Stimulated activated CD8-positive, alpha-beta memory T cell treated with anti-CD3 and anti-CD28 coated beads, Interleukin-15, amount 100 ng/mL, for 1 hour (primary cell): ENCODE data around the gene MARK3.

Experiments used
- DNase-seq: peaks from one replicate; pipeline ENCODE4 v3.0.0-alpha.2; 2020; ENCODE audit warnings: low read depth

Gene MARK3

DNA sequence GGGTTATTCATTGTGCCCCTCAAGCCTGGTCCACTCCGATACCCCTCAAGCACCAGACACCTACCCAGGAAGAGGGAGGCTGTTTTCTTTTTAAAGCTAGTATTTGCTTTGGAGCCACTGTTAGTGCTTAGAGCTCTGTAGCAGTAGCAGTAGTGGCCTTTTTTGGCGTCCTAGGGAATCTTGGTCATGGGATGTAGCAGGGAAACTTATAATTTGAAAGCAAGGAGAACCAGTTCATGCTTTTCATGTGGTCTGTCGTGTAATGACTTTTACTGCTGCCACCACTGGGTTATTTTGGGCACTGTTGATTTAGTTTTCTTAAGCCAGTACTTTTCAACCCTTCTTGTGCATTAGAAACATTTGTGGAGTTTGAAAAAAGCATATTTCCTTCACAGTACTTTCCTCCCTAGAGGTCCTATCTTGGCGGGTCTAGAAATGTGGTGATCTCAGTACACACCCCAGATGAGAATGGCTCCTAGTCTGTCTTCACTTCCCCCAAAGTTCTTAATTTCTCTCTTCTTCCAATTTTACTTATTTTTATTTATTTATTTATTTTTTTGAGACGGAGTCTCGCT is 49.7 kb downstream of the MARK3 start:
- DNase-seq: no peak

DNA sequence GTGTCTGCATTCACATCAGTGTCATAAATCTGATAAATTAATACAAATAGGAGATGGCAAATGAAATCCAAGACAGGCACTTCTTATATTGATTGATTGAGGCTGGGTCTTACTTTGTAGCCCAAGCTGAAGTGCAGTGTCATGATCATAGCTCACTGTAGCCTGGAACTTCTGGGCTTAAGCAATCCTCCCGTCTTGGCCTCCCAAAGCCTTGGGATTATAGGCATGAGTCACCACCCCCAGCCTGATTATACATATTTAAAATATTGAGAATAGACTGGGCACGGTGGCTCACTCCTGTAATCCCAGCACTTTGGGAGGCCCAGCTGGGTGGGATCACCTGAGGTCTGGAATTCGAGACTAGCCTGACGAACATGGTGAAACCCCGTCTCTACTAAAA is 51.3 kb downstream of the MARK3 start:
- DNase-seq: no peak

DNA sequence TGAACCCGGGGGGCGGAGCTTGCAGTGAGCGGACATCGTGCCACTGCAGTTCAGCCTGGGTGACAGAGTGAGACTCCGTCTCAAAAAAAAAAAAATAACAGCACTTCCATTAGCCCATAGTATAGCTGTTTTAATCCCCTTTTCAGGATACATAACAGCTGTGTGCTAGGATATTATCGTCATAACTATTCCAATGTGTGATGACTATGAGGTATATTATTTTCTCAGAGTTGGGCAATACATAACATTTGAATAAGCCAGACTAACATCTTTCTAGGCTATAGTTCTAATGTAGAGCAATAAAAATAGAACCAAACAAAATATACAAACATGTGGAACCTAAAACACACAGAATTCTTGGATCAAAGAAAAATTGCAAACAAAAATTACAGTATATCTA is 57.1 kb downstream of the MARK3 start:
- DNase-seq: no peak

DNA sequence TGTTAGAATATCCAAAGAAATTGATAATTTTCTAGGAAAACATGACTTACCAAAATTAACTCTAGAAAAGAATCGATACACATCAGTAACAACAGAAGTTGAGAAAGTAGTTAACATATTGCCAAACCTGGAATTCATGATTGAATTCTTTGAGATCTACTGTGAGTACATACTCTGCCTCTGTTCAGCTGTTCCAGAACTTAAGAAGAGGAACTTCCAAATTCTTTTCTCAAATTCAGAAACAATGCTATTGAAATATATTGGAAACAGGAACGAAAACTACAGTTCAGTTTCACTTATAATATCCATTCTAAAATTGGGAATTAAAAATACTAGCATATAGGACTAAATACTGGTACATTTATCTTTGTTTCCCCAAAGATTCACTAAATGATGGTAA is 57.9 kb downstream of the MARK3 start:
- DNase-seq: no peak

DNA sequence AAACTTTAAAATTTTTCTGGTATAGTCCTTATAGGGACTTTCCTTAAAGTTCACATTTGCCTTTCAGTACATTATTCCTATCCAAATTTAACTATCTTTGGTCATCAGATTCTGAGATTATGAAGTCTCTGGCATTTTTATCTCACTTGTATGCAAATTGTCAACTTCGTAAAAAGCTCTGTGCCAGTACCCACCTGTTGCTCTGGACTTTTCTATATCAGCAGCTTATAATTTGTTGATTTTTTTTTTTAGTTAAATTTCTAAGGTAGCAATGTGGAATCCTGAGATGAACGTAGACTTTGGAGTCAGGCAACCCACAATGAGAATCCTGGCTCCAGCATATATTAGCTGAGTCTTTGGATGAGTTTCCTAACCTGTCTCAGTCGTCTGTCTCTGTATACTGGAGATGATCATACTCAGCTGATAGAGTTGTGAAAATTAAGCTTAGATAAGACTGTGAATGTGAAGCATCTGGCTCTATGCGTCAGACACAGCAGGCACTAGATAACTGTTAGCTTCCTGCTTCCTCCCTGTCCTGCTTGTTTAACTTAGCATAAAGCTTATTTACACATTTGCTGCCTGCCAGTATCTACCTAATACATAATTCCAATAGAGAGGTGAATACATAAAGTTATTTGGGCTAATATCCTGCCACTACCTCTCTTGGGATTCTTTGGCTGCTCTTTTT is 59.8 kb downstream of the MARK3 start:
- DNase-seq: no peak

DNA sequence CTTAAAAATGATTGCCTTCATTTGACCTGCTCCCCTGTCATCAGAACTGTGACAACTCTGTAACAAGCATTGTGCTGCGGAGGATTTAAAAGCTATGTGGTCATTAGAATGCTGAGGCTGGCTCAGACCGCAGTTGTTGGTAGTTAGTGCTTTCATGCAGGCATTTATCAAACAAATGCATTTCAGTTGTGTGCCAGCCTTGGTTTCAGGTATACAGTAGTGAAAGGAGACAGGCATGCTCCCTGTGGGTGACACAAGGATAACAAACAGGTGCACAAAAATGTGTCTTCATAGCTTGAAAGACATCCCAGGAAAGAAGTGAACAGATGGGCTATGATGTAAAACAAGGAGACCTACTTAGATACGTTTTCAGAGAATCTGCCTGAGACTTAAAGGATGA is 60.6 kb downstream of the MARK3 start:
- DNase-seq: no peak

DNA sequence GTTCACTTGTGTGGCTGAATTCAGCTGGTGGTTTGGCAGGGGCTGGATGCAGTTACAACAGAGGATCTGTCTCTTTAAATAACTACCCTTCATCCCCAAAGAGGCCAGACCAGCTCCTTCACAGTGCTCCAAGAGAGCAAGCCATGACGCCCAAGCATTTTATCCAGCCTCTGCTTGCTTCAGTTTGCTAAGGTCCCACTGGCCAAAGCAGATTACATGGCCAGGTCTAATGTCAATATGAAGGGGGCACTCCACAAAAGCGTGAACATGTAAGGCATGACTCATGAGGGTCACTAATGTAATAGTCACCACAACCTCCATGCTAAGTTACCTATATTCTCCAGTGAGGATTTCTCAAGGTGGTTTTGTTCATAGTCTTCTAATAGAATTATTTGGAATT is 62.9 kb downstream of the MARK3 start:
- no peak for DNase-seq

DNA sequence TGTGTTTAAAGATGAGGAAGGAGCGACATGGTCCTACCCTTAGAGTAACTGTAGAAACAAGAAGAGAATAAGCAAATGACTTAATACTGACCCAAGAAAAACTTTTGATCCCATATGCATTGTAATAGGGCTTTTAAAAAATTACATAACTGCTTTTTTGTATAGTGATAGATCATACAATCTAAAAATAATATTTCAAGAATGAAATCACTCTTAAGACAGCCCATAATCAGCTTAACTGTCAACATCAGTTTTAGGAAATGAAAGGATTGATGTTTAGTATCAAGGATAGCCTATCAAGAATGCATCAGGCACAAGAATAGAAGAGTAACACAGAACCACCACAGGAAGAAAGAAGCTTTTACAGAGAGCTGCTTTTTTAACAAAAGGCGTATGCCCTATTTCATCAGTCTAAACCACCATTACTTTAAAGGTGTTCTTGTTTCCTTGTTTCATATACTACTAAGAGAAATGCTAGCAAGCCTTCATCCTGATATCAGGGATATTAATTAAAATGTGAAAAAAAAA is 64.5 kb downstream of the MARK3 start:
- DNase-seq: no peak

DNA sequence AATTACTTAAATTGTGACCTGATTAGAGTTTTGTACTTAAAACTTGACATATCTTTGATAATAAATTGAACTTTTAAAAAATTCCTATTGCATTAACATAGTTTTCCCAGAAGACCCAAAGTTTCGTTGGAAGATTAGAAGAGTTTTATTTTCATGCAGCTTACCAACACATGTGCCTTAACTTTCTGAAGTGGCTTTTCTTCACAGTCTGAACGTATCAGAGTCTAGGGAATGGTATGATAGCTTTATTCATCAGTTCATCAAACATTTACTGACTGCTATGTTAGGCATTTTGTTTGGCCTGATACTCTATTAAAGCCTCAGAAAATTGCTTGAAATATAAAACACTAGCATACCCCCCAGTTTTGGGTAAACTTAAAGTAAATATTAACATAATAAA is 65.2 kb downstream of the MARK3 start:
- no peak for DNase-seq

DNA sequence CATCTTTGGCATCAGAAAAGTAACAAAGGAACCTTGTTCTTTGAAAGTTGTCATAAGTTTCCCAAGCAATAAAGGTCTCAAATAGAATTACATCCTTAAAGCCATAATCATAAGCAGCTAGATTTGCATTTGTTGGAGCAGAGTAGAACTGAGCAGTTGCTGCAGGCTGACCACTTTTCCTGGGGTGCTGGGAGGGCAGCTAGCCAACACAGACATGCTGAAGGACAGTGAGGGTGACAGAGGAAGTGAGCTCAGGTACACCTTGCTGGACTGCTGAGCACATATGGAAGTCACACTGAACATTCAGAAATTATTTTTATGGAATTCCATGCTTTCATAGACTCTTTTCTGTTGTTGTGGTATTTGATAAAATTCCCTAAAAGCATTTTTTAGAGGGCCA is 66.2 kb downstream of the MARK3 start:
- no peak for DNase-seq

DNA sequence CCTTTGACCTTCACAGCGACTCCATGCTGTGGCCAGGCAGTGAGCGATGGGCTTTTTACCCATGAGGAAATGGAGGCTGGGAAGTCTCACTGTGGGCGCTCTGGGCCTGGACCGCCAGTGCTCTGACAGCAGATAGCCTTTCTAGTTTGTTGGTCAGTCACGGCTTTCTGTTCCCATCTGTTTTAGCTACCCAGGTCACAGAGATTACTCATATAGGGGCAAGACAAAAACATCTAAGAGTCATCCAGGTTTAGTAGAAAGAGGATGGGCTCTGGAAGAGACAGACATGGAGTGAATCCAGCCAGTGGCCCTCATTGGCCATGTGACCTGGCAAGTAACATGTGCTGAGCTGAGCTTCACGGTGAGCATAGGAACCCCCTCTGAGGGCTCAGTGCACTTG is 68.6 kb downstream of the MARK3 start:
- DNase-seq: no peak

DNA sequence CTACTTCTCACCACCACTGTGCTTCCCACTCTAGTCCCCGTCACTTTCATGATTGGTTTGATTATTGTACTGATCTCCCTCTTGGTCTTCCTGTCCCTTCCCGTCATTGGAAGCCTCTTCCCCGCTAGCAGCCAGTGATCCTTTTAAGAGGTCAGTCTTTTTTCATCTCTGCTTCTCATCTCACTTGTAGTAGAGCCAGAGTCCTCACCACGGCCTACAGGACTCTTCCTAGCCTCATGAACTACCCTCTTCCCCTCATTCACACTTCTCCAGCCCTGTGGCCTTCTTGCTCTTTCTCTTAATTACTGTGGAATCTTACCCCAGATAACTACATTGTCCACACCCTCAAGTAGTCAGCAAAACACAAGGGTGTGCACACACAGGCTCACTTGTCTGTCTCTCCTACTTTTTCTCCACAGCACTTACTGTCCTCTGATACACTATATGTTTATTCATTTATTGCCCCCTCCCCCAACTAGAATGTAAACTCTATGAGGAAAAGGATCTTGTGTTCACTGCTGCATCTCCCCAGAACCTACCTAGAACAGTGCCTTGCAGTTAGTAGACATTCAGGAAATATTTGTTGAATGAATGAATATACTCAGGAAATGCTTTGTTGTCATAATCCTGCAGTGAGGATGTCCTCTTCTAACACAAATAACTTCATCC is 71.1 kb downstream of the MARK3 start:
- no peak for DNase-seq

DNA sequence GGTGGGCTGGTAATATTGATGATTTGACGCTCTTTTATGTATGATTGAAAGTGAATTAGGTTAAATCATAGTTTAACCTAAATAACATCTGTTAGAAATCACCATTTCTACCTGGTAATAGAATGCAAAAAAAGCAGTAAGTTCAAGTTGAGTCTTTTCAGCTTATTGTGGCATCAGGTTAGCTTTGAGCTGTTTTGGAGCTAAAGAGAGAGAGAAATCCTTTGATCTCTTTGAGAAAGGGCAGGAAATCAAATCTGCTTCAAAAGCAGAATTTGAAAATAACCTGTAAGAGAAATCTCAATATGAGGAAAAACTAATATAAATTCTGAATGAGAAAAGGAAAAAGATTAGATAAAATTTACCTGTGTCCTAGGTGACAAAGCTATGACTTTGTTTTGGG is 75.2 kb downstream of the MARK3 start:
- DNase-seq: no peak

DNA sequence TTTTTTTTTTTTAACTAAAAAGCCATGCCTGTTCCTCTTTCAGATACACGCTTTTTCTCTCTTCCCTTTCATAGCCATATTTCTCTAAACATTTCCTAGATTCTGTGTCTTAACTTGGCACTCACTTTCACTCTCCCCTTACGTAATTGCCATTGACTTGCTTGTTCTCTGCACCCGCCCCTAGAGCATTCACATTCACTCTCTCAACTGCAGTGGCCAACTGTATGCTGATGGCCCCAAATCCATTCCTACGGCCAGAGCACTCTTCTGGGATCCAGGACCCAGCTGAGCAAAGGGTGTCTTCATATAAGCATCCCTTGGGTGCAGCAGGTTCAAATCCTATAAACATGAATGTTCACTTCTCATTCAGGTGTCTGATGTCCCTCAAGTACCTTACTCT is 77.9 kb downstream of the MARK3 start:
- no peak for DNase-seq

DNA sequence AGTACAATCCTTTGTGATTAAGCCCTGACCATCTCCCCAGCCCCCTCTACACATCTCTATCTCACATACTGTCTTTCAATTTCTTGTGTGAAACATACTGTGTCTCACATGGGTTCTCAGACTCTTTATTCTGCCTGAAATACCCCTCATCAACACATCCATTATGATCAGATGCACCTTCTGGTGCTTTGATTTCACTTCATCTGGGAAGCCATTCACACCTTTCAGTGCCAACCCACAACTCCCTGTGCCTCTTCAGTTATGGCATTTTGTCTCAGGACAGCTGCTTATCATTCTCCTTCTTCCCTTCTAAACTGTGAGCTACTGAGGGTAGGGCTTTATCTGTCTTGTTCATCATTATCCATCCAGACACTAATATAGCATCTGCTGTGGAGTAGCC is 78.6 kb downstream of the MARK3 start:
- DNase-seq: no peak

DNA sequence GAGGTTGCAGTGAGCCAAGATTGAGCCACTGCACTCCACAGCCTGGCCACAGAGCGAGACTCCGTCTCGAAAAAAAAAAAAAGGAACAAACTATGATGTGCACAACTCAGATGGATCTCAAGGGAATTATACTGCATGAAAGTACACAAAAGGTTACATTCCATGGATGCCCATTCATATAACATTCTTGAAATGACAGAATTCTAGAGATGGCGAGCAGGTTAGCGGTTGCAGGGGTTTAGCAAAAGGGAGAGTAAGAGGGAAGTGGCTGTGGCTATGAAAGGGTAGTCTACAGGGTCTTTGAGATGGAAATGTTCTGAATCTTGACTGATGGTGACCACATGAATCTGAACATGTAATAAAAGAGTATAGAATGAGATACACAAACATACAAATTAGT is 87.7 kb downstream of the MARK3 start:
- no peak for DNase-seq

DNA sequence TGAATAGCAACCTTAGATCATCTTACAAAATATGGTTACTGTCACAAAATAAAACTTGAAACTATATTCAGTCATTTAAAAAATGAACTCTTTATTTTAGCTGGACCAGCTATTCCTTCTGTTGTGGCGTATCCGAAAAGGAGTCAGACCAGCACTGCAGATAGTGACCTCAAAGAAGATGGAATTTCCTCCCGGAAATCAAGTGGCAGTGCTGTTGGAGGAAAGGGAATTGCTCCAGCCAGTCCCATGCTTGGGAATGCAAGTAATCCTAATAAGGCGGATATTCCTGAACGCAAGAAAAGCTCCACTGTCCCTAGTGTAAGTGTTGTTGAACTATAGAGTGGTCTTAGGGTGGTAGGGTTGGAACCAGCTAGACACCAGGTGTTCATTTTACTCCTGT is 89.7 kb downstream of the MARK3 start:
- DNase-seq: no peak

DNA sequence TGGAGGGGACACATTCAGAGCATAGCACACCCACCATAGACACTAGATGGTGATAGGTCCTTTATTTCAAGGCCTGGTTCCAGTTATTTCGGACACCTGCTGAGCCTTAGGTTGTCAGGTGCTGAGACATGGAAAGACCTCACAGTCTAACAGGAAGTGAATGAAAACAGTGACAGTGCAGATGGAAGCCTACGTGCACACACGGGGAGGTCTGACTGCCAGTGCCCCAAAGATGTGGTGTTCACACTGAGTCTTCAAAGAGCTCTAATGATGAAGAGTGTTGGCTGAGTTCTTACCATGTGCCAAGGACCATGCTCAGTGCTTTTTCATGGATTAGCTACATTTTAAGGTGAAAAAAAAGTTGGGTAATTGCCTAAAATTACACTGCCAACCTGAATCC is 90.8 kb downstream of the MARK3 start:
- DNase-seq: no peak

DNA sequence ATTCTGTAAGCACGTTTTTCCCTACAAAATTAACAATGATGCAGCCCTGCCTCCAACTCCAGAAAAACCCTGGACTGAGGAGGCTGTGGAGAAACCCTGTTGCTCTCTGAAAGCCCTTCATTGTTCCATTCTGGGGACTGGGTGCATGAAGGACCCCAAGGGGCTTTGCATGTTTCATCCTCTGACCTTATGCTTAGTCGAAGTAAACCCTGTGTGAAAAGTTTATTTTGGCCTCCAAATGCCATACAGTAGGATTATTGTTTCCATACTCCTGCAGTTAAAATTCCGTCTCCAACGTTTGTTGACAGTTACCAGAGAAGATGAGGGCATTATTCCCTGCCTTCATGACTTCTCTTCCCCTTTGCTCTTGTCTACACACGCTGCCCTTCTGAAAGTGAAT is 91.4 kb downstream of the MARK3 start:
- no peak for DNase-seq

DNA sequence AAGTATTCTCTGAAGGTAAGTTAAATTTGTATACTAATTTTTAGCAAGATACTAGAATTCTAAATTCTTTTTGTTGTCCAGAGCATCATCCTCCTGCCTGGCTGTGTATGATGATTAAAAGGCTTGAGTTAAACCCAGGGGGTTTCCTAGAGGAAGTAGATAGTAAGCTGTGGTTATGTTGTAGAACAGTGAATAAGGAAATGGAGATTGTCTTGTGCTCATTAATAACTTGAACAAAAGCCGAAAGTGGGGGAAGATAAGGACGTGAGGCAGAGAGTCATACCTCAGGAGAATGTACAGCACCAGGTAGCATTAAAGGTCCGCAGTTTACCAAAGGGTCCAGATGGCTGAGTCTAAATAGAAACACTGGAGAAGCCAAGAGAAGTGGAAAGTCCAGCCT is 95.4 kb downstream of the MARK3 start:
- DNase-seq: no peak

DNA sequence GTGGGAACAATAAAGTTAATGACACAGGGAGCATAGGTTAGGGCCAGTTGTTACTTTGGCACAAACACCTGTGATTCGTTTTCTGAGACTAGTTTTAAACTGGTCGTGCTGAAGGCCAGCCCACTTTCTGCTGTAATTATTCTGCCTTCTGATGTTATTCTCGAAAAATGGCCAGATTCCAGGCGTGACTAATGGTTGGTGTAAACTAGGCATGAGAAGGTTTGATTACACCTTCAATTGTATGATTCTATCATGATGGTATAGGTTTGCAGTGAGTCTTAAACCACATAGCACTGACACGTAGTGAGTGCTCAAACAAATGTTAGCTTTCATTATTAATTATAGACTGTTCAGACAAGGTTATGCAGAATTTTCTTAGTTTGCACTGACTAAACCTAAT is 98.4 kb downstream of the MARK3 start:
- no peak for DNase-seq

DNA sequence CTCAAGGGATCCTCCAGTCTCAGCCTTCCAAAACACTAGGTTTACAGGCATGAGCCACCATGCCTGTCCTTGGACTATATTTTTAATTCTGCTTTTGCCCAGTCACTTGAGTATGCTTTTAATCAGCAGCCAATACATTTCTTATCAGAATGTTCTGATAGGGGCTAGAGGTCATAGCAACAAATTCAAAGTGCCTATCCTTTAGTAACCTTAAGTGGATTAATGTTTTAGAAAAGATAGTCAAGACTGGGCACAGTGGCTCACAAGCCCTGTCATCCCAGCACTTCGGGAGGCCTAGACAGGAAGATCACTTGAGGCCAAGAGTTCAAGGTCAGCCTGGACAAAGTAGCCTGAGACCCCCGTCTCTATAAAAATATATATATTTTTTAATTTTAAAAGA is 100.3 kb downstream of the MARK3 start:
- DNase-seq: no peak

DNA sequence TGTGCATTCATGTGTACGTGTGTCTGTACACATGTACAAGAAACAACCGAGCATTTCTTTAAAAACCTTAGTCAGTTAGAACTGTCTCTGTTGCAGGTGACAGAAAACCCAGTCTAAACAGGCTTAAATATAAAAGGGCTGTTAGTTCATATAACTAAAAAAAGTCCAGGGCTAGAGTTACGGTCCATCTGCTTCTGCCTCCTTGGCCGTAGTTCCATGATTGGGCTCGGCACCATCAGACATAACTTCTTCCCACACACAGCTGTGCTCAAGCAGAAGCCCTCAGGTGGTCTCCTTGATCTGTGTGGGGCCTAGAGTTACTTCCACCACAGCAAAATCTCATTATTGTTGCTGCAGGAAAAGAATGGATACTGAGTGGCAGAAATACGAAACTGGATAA is 102.9 kb downstream of the MARK3 start:
- DNase-seq: no peak

DNA sequence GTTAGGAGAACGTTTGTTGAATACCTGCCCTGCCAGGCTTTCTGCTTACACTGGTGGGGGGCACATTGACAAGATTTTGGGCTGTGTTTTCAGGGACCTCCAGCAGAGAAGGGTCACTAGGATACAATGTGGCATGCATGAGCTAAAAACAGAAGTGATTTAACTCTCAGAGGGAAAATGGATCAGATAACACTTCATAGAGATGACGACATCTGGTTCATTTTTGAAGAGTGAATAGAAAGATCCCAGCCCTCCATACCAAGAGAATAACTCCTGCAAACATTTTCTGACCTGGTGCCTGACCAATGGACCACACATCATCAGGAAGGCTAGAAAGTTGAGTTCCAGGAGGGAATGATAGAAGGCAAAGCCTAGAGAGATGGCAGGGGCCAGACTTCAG is 103.7 kb downstream of the MARK3 start:
- DNase-seq: no peak
